GM23248 (cell line): Measurements from ENCODE around the gene ATF3. TPM values are rescaled to one million over a fixed set of nuclear protein-coding genes. Genes with fewer than 3 reads are reported as not detected.

Experiments used
- DNase-seq: peaks from one replicate; pipeline ENCODE4 v3.0.0-alpha.2; 2015
- H2AFZ ChIP-seq: fragments of 200-600 bp; sonication (generic); 2 replicates; pipeline ENCODE4 v1.6.1; 2016; ENCODE audit warnings: antibody characterized with exemption
- H3F3A ChIP-seq: fragments of 200-600 bp; sonication (generic); 2 replicates; pipeline ENCODE4 v1.6.1; 2016; ENCODE audit warnings: mild to moderate bottlenecking, antibody characterized with exemption, mixed run types; ENCODE audit not compliant: insufficient read depth
- H3K27ac ChIP-seq: fragments of 200-600 bp; sonication (generic); 2 replicates; pipeline ENCODE4 v1.5.1; 2016; ENCODE audit warnings: mild to moderate bottlenecking
- H3K27me3 ChIP-seq: fragments of 200-600 bp; sonication (generic); replicated peaks from 2 replicates; pipeline ENCODE4 v1.6.1; 2016; ENCODE audit warnings: mild to moderate bottlenecking; ENCODE audit not compliant: insufficient read depth
- H3K36me3 ChIP-seq: fragments of 200-600 bp; sonication (generic); 2 replicates; pipeline ENCODE4 v1.6.1; 2016; ENCODE audit warnings: low read depth, mild to moderate bottlenecking
- H3K4me1 ChIP-seq: fragments of 200-600 bp; sonication (generic); 2 replicates; pipeline ENCODE4 v1.6.1; 2016; ENCODE audit warnings: mild to moderate bottlenecking; ENCODE audit not compliant: insufficient read depth
- H3K4me2 ChIP-seq: fragments of 200-600 bp; sonication (generic); one replicate; pipeline ENCODE4 v1.6.1; 2016; ENCODE audit warnings: mild to moderate bottlenecking; ENCODE audit not compliant: unreplicated experiment
- H3K4me3 ChIP-seq: fragments of 200-600 bp; sonication (generic); 2 replicates; pipeline ENCODE4 v1.5.1; 2016; ENCODE audit warnings: mild to moderate bottlenecking
- H3K79me2 ChIP-seq: fragments of 200-600 bp; sonication (generic); 2 replicates; pipeline ENCODE4 v1.6.1; 2016; ENCODE audit warnings: mild to moderate bottlenecking; ENCODE audit not compliant: insufficient read depth
- H3K9ac ChIP-seq: fragments of 200-600 bp; sonication (generic); 2 replicates; pipeline ENCODE4 v1.6.1; 2016; ENCODE audit warnings: mild to moderate bottlenecking
- H3K9me2 ChIP-seq: fragments of 200-600 bp; sonication (generic); 2 replicates; pipeline ENCODE4 v1.6.1; 2016; ENCODE audit warnings: mixed run types, mild to moderate bottlenecking, moderate library complexity; ENCODE audit not compliant: insufficient read depth
- H3K9me3 ChIP-seq: fragments of 200-600 bp; sonication (generic); one replicate; pipeline ENCODE4 v1.6.1; 2017; ENCODE audit warnings: low read depth
- H4K20me1 ChIP-seq: fragments of 200-600 bp; sonication (generic); 2 replicates; pipeline ENCODE4 v1.6.0; 2016; ENCODE audit not compliant: insufficient read depth
- EZH2 ChIP-seq: fragments of 200-600 bp; sonication (generic); IDR thresholded peaks from 2 replicates; pipeline ENCODE4 v1.6.1; 2018; ENCODE audit warnings: antibody characterized with exemption, mild to moderate bottlenecking; ENCODE audit not compliant: insufficient read depth, poor library complexity, severe bottlenecking
- EZH2phosphoT487 ChIP-seq: fragments of 200-600 bp; sonication (generic); IDR thresholded peaks from 2 replicates; pipeline ENCODE4 v1.6.1; 2018; ENCODE audit warnings: antibody characterized with exemption, moderate library complexity, mild to moderate bottlenecking, low read depth; ENCODE audit not compliant: insufficient read depth
- WGBS, 2 experiments: methylation state at CpG; one replicate each; pipeline ENCODE4 v1.1.6; 2015 to 2017; ENCODE audit warnings: low lambda C conversion rate in 2 of 2, low coverage in 1 of 2; ENCODE audit errors: missing lambda C conversion rate in 2 of 2; 5-methylcytosine and 5-hydroxymethylcytosine counted together
- in situ Hi-C: fragments of 300-500 bp; cut with MboI; formaldehyde crosslinking; loops from 2 replicates; pipeline ENCODE4 v1.15.0; 2020
- polyA plus RNA-seq: library from polyadenylated mRNA; unstranded; fragments of >200 nt; fragmentation: Nextera tagmentation; extraction: Ambion mirVana; gene quantifications from 2 replicates; pipeline ENCODE4 v1.2.1, GENCODE V29; 2016
- total RNA-seq: library from RNA; depleted of rRNA; stranded (reverse); fragments of >200 nt; shearing (Covaris generic); gene quantifications from 2 replicates; pipeline ENCODE4 v1.2.3, GENCODE V29; 2014

Gene ATF3
- total and polyA plus RNA-seq, 2 experiments from 2014 or later: 0.86 to 1.7 TPM

- in situ Hi-C loops: no loop called here
- Histone ChIP-seq H3K9ac (no peak overlapping the region), H2AFZ (no peak overlapping the region), H3K9me2 (no peaks in the 10 kb centered on the region), H3K4me3 (no peak overlapping the region), H3K9me3 (no peaks in the 10 kb centered on the region), H3K4me1 (peaks cover 17% of the 10 kb centered on the region), H3K79me2 (0 out of 2 replicates have a peak, but pooled peaks cover 6% of the 10 kb centered on the region), H3K4me2 (no peak overlapping the region), H3K27me3 (no peaks in the 10 kb centered on the region; the same call in 1 of the 2 replicates), H4K20me1 (no peaks in the 10 kb centered on the region), H3F3A (peaks cover 18% of the 10 kb centered on the region), H3K27ac (no peak overlapping the region), H3K36me3 (no peaks in the 10 kb centered on the region)
- no peak for DNase-seq
- TF ChIP-seq EZH2phosphoT487 (no peak), EZH2 (no peak)
- 93 to 99% methylated on average over 5 of the region's 5 CpGs for WGBS, 2 experiments
These were observed 6.1 kb downstream of the ATF3 start for GRCh38 chr1:212614453-212615200.

- Histone ChIP-seq H3K9me2 (no peaks in the 10 kb centered on the region), H3K27ac (no peak overlapping the region), H3K9ac (no peak overlapping the region), H3K27me3 (no peaks in the 10 kb centered on the region; the same call in 1 of the 2 replicates), H3K36me3 (no peaks in the 10 kb centered on the region), H4K20me1 (no peaks in the 10 kb centered on the region), H2AFZ (no peak overlapping the region), H3F3A (peaks cover 18% of the 10 kb centered on the region), H3K4me1 (peaks cover 17% of the 10 kb centered on the region), H3K4me2 (no peak overlapping the region), H3K79me2 (0 out of 2 replicates have a peak, but pooled peaks cover 2% of the 10 kb centered on the region), H3K4me3 (no peak overlapping the region), H3K9me3 (no peaks in the 10 kb centered on the region)
- in situ Hi-C loops: no loop called here
- no peak for DNase-seq
- TF ChIP-seq EZH2phosphoT487 (no peak), EZH2 (no peak)
- WGBS, 2 experiments: 96 to 99% methylated on average over 9 of the region's 9 CpGs
These were observed 6.6 kb downstream of the ATF3 start for GRCh38 chr1:212615201-212615470.

GRCh38 chr1:212618466-212619210 is 10.1 kb downstream of the ATF3 start:
- peak; percentile 79 for DNase-seq
- WGBS, 2 experiments: 87 to 91% methylated on average over 8 of the region's 8 CpGs
- H3K27ac ChIP-seq: no peak overlapping the region
- no peaks in the 10 kb centered on the region for H3F3A ChIP-seq
- H3K4me1 ChIP-seq: peaks cover 8% of the 10 kb centered on the region; the same call in 1 of the 2 replicates
- no peaks in the 10 kb centered on the region for H3K9me2 ChIP-seq
- no peak overlapping the region for H3K9ac ChIP-seq
- no peak for TF ChIP-seq EZH2
- TF ChIP-seq EZH2phosphoT487: no peak
- no peaks in the 10 kb centered on the region for H3K36me3 ChIP-seq
- no peak overlapping the region for H3K4me3 ChIP-seq
- H4K20me1 ChIP-seq: no peaks in the 10 kb centered on the region
- no peaks in the 10 kb centered on the region for H3K9me3 ChIP-seq
- in situ Hi-C loops: no loop called here
- H2AFZ ChIP-seq: no peak overlapping the region
- H3K4me2 ChIP-seq: no peak overlapping the region
- H3K79me2 ChIP-seq: no peaks in the 10 kb centered on the region
- H3K27me3 ChIP-seq: no peaks in the 10 kb centered on the region

- DNase-seq: no peak
- in situ Hi-C loops: no loop called here
These were observed 11.7 kb downstream of the ATF3 start for GRCh38 chr1:212620293-212620692.

More at GRCh38 chr1:212620293-212620692, 11.7 kb downstream of the ATF3 start:
- H2AFZ ChIP-seq: no peak overlapping the region
- H3K9me3 ChIP-seq: no peaks in the 10 kb centered on the region
- H3K9me2 ChIP-seq: no peaks in the 10 kb centered on the region
- H3K36me3 ChIP-seq: no peaks in the 10 kb centered on the region
- no peak overlapping the region for H3K9ac ChIP-seq
- H3K27me3 ChIP-seq: no peaks in the 10 kb centered on the region; the same call in 1 of the 2 replicates
- H3K4me3 ChIP-seq: no peak overlapping the region
- 91 to 97% methylated on average over 1 of the region's 1 CpG for WGBS, 2 experiments
- no peak overlapping the region for H3K4me2 ChIP-seq
- no peaks in the 10 kb centered on the region for H3K79me2 ChIP-seq
- H3K27ac ChIP-seq: no peak overlapping the region
- H3K4me1 ChIP-seq: no peaks in the 10 kb centered on the region
- H3F3A ChIP-seq: no peaks in the 10 kb centered on the region
- TF ChIP-seq EZH2: no peak
- no peak for TF ChIP-seq EZH2phosphoT487
- H4K20me1 ChIP-seq: no peaks in the 10 kb centered on the region
